ENCODE results near the gene SSC4D. TPM values are rescaled to one million over a fixed set of nuclear protein-coding genes. Genes with fewer than 3 reads are reported as not detected.

SSC4D gene
- total RNA-seq, 4 donors from 2014 or later: 0.39 to 0.66 (median 0.46) TPM; not detected in 1

- DNase-seq (ENCODE audit: extremely low spot score): no peak
- TF ChIP-seq CTCF (IDR thresholded peaks at IDR 0.05) (no peak), POLR2A (IDR thresholded peaks at IDR 0.05; ENCODE audit: low read depth) (no peak), EP300 (IDR thresholded peaks at IDR 0.05) (no peak), POLR2AphosphoS5 (IDR thresholded peaks at IDR 0.05) (no peak)
- Histone ChIP-seq H3K4me1 (peaks cover 56 to 85% (median 70%) of the 10 kb centered on the region in 4 donors), H3K27ac (replicated peaks in 1 of 4) (no peak overlapping the region), H3K27me3 (no peaks in the 10 kb centered on the region), H3K9me3 (no peaks in the 10 kb centered on the region), H3K4me3 (no peak overlapping the region), H3K36me3 (peaks cover 0 to 25% (median 15%) of the 10 kb centered on the region in 4 donors)
- intact Hi-C loops (cut with DNase I): loop anchor here (10.0 kb wide), 1 partner anchor 69 kb away; no protein-coding TSS in a partner anchor
- WGBS: 91% methylated on average over 5 of the region's 5 CpGs
Measured at GRCh38 chr7:76353744-76354143, 55.8 kb downstream of the SSC4D start.

GRCh38 chr7:76352193-76352592 lies 57.3 kb downstream of the SSC4D start:
- intact Hi-C loops (cut with DNase I): loop anchor here (10.0 kb wide), 1 partner anchor 67 kb away; no protein-coding TSS in a partner anchor
- no peaks in the 10 kb centered on the region for H3K9me3 ChIP-seq
- no peak for DNase-seq (ENCODE audit: extremely low spot score)
- H3K27me3 ChIP-seq: no peaks in the 10 kb centered on the region
- peaks cover 63 to 87% (median 80%) of the 10 kb centered on the region in 4 donors for H3K4me1 ChIP-seq
- H3K27ac ChIP-seq (replicated peaks in 1 of 4): peak overlapping the region in 3 of 4 donors; percentile 26 to 50 (median 33)
- H3K4me3 ChIP-seq: no peak overlapping the region
- WGBS: 31% methylated on average over 6 of the region's 6 CpGs
- TF ChIP-seq POLR2AphosphoS5 (IDR thresholded peaks at IDR 0.05): no peak
- no peak for TF ChIP-seq EP300 (IDR thresholded peaks at IDR 0.05)
- H3K36me3 ChIP-seq: peaks cover 1 to 31% (median 16%) of the 10 kb centered on the region in 4 donors

- Histone ChIP-seq H3K27me3 (no peaks in the 10 kb centered on the region), H3K36me3 (peaks cover 10 to 39% (median 22%) of the 10 kb centered on the region in 4 donors), H3K4me3 (no peak overlapping the region), H3K4me1 (peaks cover 63 to 87% (median 77%) of the 10 kb centered on the region in 4 donors), H3K9me3 (no peaks in the 10 kb centered on the region), H3K27ac (replicated peaks in 1 of 4) (no peak overlapping the region)
- 89% methylated on average over 7 of the region's 7 CpGs for WGBS
- intact Hi-C loops (cut with DNase I): loop anchor here (10.0 kb wide), 1 partner anchor 67 kb away; no protein-coding TSS in a partner anchor
- no peak for TF ChIP-seq EP300 (IDR thresholded peaks at IDR 0.05)
- DNase-seq (ENCODE audit: extremely low spot score): no peak
Measured at GRCh38 chr7:76351372-76351771, 58.1 kb downstream of the SSC4D start.

- Histone ChIP-seq H3K27me3 (no peaks in the 10 kb centered on the region), H3K9me3 (no peaks in the 10 kb centered on the region), H3K4me3 (no peak overlapping the region), H3K4me1 (peaks cover 53 to 72% (median 60%) of the 10 kb centered on the region in 4 donors), H3K27ac (replicated peaks in 1 of 4) (no peak overlapping the region), H3K36me3 (peaks cover 25 to 54% (median 39%) of the 10 kb centered on the region in 4 donors)
- WGBS: 89% methylated on average over 8 of the region's 8 CpGs
- no peak for DNase-seq (ENCODE audit: extremely low spot score)
- TF ChIP-seq POLR2AphosphoS5 (IDR thresholded peaks at IDR 0.05) (no peak), EP300 (IDR thresholded peaks at IDR 0.05) (no peak)
- intact Hi-C loops (cut with DNase I): no loop called here
Measured at GRCh38 chr7:76349313-76349885, 60.1 kb downstream of the SSC4D start.

GRCh38 chr7:76347710-76348109 lies 61.8 kb downstream of the SSC4D start:
- Histone ChIP-seq H3K9me3 (no peaks in the 10 kb centered on the region), H3K27ac (replicated peaks in 1 of 4) (no peak overlapping the region), H3K27me3 (no peaks in the 10 kb centered on the region), H3K4me3 (no peak overlapping the region), H3K4me1 (peaks cover 40 to 74% (median 56%) of the 10 kb centered on the region in 4 donors), H3K36me3 (peaks cover 32 to 71% (median 49%) of the 10 kb centered on the region in 4 donors)
- WGBS: 64% methylated on average over 5 of the region's 5 CpGs
- TF ChIP-seq POLR2AphosphoS5 (IDR thresholded peaks at IDR 0.05): no peak
- TF ChIP-seq EP300 (IDR thresholded peaks at IDR 0.05): no peak
- no peak for TF ChIP-seq POLR2A (IDR thresholded peaks at IDR 0.05; ENCODE audit: low read depth)
- TF ChIP-seq CTCF (IDR thresholded peaks at IDR 0.05): no peak
- intact Hi-C loops (cut with DNase I): no loop called here
- no peak for DNase-seq (ENCODE audit: extremely low spot score)

- Histone ChIP-seq H3K36me3 (peaks cover 32 to 78% (median 49%) of the 10 kb centered on the region in 4 donors), H3K27me3 (no peaks in the 10 kb centered on the region), H3K4me1 (peaks cover 38 to 72% (median 56%) of the 10 kb centered on the region in 4 donors), H3K27ac (replicated peaks in 1 of 4) (peak overlapping the region in 1 of 4 donors; percentile 33), H3K9me3 (no peaks in the 10 kb centered on the region), H3K4me3 (no peak overlapping the region)
- TF ChIP-seq POLR2A (IDR thresholded peaks at IDR 0.05; ENCODE audit: low read depth) (no peak), CTCF (IDR thresholded peaks at IDR 0.05) (no peak), POLR2AphosphoS5 (IDR thresholded peaks at IDR 0.05) (no peak), EP300 (IDR thresholded peaks at IDR 0.05) (no peak)
- DNase-seq (ENCODE audit: extremely low spot score): no peak
- intact Hi-C loops (cut with DNase I): no loop called here
- WGBS: 60% methylated on average over 8 of the region's 8 CpGs
Measured at GRCh38 chr7:76346778-76347177, 62.7 kb downstream of the SSC4D start.
